IPS-18c (cell line): ENCODE results near the gene MRPS35.

Experiments
- H3K4me3 ChIP-seq: 2 replicates; pipeline ENCODE4 v1.7.0; 2013; ENCODE audit warnings: low read depth, mild to moderate bottlenecking, low read length, moderate library complexity; ENCODE audit not compliant: insufficient read depth
- H3K9me3 ChIP-seq: one replicate; pipeline ENCODE4 v1.6.1; 2013; ENCODE audit warnings: mild to moderate bottlenecking, low read length, moderate library complexity; ENCODE audit not compliant: control insufficient read depth, insufficient read depth

MRPS35 gene

GRCh38 chr12:27785882-27786570 is 75.4 kb downstream of the MRPS35 start:
- H3K9me3 ChIP-seq, result no peaks in the 10 kb centered on the region
- H3K4me3 ChIP-seq, result no peak overlapping the region

GRCh38 chr12:27787559-27787958 is 76.9 kb downstream of the MRPS35 start:
- no peak overlapping the region for H3K4me3 ChIP-seq

GRCh38 chr12:27790179-27790578 is 79.5 kb downstream of the MRPS35 start:
- H3K9me3 ChIP-seq, result no peaks in the 10 kb centered on the region
- no peak overlapping the region for H3K4me3 ChIP-seq

More at GRCh38 chr12:27787559-27787958, 76.9 kb downstream of the MRPS35 start:
- no peaks in the 10 kb centered on the region for H3K9me3 ChIP-seq

GRCh38 chr12:27794818-27795584 is 84.4 kb downstream of the MRPS35 start:
- H3K4me3 ChIP-seq, result no peak overlapping the region
- no peaks in the 10 kb centered on the region for H3K9me3 ChIP-seq

- H3K4me3 ChIP-seq, result no peak overlapping the region
- H3K9me3 ChIP-seq, result no peaks in the 10 kb centered on the region
Measured at GRCh38 chr12:27796128-27796527, 85.5 kb downstream of the MRPS35 start.

GRCh38 chr12:27797301-27798025 is 86.8 kb downstream of the MRPS35 start:
- no peaks in the 10 kb centered on the region for H3K9me3 ChIP-seq
- no peak overlapping the region for H3K4me3 ChIP-seq

GRCh38 chr12:27800819-27801218 is 90.2 kb downstream of the MRPS35 start:
- Histone ChIP-seq H3K9me3 (no peaks in the 10 kb centered on the region), H3K4me3 (no peak overlapping the region)

GRCh38 chr12:27801630-27802029 is 91.0 kb downstream of the MRPS35 start:
- Histone ChIP-seq H3K4me3 (no peak overlapping the region), H3K9me3 (no peaks in the 10 kb centered on the region)

GRCh38 chr12:27802511-27802910 is 91.9 kb downstream of the MRPS35 start:
- Histone ChIP-seq H3K4me3 (no peak overlapping the region), H3K9me3 (no peaks in the 10 kb centered on the region)

- Histone ChIP-seq H3K4me3 (no peak overlapping the region), H3K9me3 (no peaks in the 10 kb centered on the region)
Measured at GRCh38 chr12:27802936-27803335, 92.3 kb downstream of the MRPS35 start.

- H3K4me3 ChIP-seq, result no peak overlapping the region
Measured at GRCh38 chr12:27805238-27805637, 94.6 kb downstream of the MRPS35 start.

More at GRCh38 chr12:27805238-27805637, 94.6 kb downstream of the MRPS35 start:
- no peaks in the 10 kb centered on the region for H3K9me3 ChIP-seq
